Measurements from ENCODE around the gene CD300LF.

Gene CD300LF

GRCh38 chr17:74678541-74678940 is 34.2 kb downstream of the CD300LF start:
- H3K4me3 ChIP-seq (ENCODE audit: low read length), result no peak overlapping the region
- no peak for TF ChIP-seq ZNF274 (IDR thresholded peaks at IDR 0.05; ENCODE audit: low read depth, low read length)

GRCh38 chr17:74677558-74678466 is 34.9 kb downstream of the CD300LF start:
- TF ChIP-seq ZNF274 (IDR thresholded peaks at IDR 0.05; ENCODE audit: low read depth, low read length), result no peak

GRCh38 chr17:74671031-74671771 is 41.5 kb downstream of the CD300LF start:
- TF ChIP-seq ZNF274 (IDR thresholded peaks at IDR 0.05; ENCODE audit: low read depth, low read length), result no peak
- no peak overlapping the region for H3K4me3 ChIP-seq (ENCODE audit: low read length)

More at GRCh38 chr17:74677558-74678466, 34.9 kb downstream of the CD300LF start:
- no peak overlapping the region for H3K4me3 ChIP-seq (ENCODE audit: low read length)

GRCh38 chr17:74670329-74670728 is 42.4 kb downstream of the CD300LF start:
- TF ChIP-seq ZNF274 (IDR thresholded peaks at IDR 0.05; ENCODE audit: low read depth, low read length), result no peak
- H3K4me3 ChIP-seq (ENCODE audit: low read length), result no peak overlapping the region

- no peak for TF ChIP-seq ZNF274 (IDR thresholded peaks at IDR 0.05; ENCODE audit: low read depth, low read length)
- H3K4me3 ChIP-seq (ENCODE audit: low read length), result no peak overlapping the region
These were observed 49.2 kb downstream of the CD300LF start for GRCh38 chr17:74663561-74663960.

GRCh38 chr17:74659889-74660288 is 52.8 kb downstream of the CD300LF start:
- H3K4me3 ChIP-seq (ENCODE audit: low read length), result no peak overlapping the region
- no peak for TF ChIP-seq ZNF274 (IDR thresholded peaks at IDR 0.05; ENCODE audit: low read depth, low read length)

DNA sequence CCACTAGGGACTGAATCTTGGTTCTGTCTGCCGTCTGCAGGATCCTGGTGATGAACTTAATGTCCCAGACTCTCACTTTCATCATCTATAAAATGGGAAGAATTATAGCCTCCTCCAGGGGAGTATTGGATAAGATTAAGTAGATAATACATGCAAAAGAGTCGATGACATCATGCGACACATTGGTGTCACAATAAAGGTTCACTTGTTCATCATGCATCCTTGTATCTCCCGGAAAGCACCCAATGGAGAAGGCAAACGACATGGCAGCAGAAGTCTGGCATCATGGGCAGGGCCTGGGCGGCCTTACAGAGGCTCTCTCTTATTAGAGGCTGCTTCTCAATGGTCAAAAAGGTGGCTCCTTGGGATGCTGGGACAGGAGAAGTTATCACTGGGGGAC is 54.1 kb downstream of the CD300LF start:
- H3K4me3 ChIP-seq (ENCODE audit: low read length), result no peak overlapping the region
- TF ChIP-seq ZNF274 (IDR thresholded peaks at IDR 0.05; ENCODE audit: low read depth, low read length), result no peak

GRCh38 chr17:74654742-74655141 is 58.0 kb downstream of the CD300LF start:
- TF ChIP-seq ZNF274 (IDR thresholded peaks at IDR 0.05; ENCODE audit: low read depth, low read length), result no peak
- H3K4me3 ChIP-seq (ENCODE audit: low read length), result no peak overlapping the region

- no peak for TF ChIP-seq ZNF274 (IDR thresholded peaks at IDR 0.05; ENCODE audit: low read depth, low read length)
These were observed 60.7 kb downstream of the CD300LF start for GRCh38 chr17:74652020-74652419.

DNA sequence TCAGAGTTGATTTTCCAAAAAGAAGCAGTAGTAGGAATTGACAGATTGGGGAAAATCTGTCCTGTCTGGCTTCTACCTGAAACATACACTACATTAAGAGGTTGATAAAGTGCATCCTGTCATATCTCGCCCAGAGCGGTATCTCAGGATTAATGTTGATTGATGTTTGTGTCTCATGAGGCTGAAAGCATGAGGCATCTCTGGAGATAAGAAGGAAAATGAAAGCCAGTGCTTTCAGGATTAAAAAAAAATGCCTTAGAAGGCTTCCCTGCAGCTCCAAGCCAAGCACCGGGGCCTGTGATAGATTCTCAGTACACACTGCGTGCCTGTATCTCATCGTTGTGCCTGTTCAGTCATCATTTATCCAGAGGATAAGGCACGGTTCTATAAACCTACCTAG is 62.8 kb downstream of the CD300LF start:
- H3K4me3 ChIP-seq (ENCODE audit: low read length), result no peak overlapping the region
- no peak for TF ChIP-seq ZNF274 (IDR thresholded peaks at IDR 0.05; ENCODE audit: low read depth, low read length)

More at GRCh38 chr17:74652020-74652419, 60.7 kb downstream of the CD300LF start:
- no peak overlapping the region for H3K4me3 ChIP-seq (ENCODE audit: low read length)

- TF ChIP-seq ZNF274 (IDR thresholded peaks at IDR 0.05; ENCODE audit: low read depth, low read length), result no peak
- H3K4me3 ChIP-seq (ENCODE audit: low read length), result no peak overlapping the region
These were observed 64.7 kb downstream of the CD300LF start for GRCh38 chr17:74647871-74648672.

- no peak for TF ChIP-seq ZNF274 (IDR thresholded peaks at IDR 0.05; ENCODE audit: low read depth, low read length)
These were observed 66.5 kb downstream of the CD300LF start for GRCh38 chr17:74646231-74646630.

GRCh38 chr17:74645010-74645409 is 67.7 kb downstream of the CD300LF start:
- no peak for TF ChIP-seq ZNF274 (IDR thresholded peaks at IDR 0.05; ENCODE audit: low read depth, low read length)
- no peak overlapping the region for H3K4me3 ChIP-seq (ENCODE audit: low read length)

More at GRCh38 chr17:74646231-74646630, 66.5 kb downstream of the CD300LF start:
- H3K4me3 ChIP-seq (ENCODE audit: low read length), result no peak overlapping the region

DNA sequence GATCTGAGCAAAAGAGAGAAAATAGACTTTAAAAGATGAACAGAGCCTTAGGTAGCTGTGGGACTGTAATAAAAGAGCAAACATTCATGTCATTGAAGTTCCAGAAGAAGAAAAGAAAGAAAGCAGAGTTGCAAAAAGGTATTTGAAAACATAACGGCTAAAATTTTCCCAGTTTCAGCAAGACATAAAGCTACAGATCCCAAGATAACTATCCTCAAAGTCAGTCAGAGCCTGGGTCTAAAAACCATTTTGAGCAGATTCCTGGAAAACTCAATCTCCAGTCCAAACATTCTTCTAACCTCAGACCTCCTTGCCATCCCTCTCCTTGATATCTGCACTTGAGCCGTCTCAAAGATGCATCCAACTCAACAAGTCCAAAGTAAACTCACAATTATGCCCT is 68.3 kb downstream of the CD300LF start:
- TF ChIP-seq ZNF274 (IDR thresholded peaks at IDR 0.05; ENCODE audit: low read depth, low read length), result no peak
- H3K4me3 ChIP-seq (ENCODE audit: low read length), result no peak overlapping the region
